D341Med (cell line): ENCODE measurements around the gene RSPH6A.

ENCODE experiments used
- DNase-seq: peaks from one replicate; pipeline ENCODE4 v3.0.0; 2012; ENCODE audit warnings: low spot score

RSPH6A gene

DNA sequence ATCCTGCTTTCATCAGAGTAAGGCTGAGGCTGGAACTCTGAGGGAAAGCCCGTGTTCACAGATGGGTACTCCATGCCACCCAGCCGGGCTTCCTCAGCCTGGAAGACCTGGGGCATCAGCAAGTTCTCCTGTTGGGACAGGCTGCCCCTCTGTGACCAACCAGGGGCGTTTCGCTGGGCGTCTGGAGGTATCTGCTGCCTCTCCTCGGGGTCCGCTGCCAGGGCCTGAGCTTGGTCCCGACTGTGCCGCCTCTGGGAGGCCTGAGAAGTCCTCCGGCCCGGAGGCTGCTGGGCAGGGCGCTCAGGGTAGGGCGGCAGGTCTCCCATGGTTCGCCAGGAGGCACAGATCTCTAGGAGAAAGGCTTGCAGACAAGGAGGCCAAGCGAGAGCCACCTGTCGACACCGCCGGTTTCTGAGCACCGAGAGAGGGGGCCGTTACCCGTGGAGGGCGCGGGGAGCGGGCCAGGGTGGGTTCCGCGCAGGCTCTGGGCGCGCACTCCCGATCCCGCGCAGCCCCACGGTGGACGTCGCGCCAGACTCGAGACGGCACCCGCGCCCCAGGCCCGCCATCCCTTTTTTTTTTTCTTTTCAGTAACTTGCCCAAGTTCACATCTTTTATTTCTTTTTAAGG is at the start of gene RSPH6A:
Gene RSPH6A, minus strand, starts transcription at position 458 of the 630 bp plus-strand sequence. Its CDS starts 132 bp downstream, at position 326.
- no peak for DNase-seq

DNA sequence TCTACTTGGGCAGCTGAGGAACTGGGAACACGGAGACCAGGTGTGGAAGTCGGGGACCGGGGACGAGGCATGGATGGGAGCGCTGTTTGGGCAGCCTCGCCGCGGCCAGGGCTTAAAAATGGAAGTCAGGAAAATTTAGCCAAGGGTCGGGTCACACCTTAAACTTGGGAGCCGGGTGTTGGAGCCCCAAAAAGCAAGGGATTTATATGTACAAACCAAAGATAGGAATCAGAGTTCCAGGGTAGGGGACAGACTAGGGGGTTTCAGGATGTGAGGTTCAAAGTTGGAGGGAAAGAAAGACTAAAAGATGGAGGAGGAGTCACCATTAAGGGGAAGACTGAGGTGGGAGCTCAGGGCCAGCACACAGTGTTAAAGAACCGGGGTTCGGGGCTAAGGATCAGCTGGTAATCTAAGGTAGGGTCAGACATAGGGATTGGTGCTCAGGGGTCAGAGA is 49.5 kb upstream of the RSPH6A start:
- no peak for DNase-seq

DNA sequence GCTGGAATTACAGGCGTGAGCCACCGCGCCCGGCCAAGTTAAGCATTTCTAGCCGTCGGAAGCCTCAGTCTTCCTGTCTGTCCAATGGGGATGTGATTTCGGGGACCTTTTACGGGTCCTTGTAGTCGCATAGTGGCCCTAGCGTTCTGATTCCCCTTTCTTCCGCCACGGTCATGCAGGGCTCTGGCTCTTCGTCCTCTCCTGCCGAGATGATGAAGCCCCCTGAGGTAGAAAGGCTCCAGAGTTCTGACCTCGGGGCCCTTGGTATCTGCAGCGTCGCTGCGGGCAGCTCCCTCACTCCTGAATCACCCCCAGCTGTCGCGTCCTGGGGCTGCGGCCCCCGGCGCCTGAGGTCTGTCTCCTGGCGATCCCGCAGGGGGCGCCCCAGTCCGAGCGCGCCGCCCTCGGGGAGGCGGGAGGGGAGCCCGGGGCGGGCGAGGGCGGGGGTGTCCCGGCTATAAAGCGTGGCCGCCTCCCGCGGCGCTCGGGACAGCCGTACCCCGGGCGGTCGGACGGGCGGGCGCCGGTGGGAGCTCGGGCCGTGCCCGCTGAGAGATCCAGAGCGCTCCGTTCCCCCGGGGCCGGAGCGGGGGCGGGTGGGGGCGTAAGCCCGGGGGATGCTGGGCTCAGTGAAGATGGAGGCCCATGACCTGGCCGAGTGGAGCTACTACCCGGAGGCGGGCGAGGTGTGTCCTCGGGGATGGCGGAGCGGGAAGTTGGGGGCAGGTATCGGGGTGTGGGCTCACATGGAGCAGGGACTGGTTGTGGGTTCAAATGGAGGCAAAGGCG is 48.9 kb upstream of the RSPH6A start, which contains the start of gene FOXA3:
Gene FOXA3, plus strand, starts transcription at position 487 of the 789 bp plus-strand sequence. Its CDS starts 131 bp downstream, at position 618.
- DNase-seq: peak; percentile 89

DNA sequence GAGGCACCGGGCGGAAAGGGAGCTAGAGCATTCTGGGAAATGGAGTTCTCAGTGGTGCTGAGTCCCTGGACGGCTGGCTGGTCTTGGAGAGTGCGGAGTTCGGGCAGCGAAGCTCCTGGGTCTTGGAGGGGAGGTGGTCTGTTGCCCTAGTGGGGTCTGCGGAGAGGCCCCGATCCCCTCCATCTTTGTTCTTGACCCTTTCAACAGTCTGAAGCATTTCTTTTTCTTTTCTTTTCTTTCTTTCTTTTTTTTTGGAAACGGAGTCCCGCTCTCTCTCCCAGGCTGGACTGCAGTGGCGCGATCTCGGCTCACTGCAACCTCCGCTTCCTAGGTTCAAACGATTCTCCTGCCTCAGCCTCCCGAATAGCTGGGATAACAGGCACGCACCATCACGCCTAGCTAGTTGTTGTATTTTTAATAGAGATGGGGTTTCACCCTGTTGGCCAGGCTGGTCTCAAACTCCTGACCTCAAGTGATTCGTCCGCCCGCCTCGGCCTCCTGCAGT is 48.3 kb upstream of the RSPH6A start:
- no peak for DNase-seq

DNA sequence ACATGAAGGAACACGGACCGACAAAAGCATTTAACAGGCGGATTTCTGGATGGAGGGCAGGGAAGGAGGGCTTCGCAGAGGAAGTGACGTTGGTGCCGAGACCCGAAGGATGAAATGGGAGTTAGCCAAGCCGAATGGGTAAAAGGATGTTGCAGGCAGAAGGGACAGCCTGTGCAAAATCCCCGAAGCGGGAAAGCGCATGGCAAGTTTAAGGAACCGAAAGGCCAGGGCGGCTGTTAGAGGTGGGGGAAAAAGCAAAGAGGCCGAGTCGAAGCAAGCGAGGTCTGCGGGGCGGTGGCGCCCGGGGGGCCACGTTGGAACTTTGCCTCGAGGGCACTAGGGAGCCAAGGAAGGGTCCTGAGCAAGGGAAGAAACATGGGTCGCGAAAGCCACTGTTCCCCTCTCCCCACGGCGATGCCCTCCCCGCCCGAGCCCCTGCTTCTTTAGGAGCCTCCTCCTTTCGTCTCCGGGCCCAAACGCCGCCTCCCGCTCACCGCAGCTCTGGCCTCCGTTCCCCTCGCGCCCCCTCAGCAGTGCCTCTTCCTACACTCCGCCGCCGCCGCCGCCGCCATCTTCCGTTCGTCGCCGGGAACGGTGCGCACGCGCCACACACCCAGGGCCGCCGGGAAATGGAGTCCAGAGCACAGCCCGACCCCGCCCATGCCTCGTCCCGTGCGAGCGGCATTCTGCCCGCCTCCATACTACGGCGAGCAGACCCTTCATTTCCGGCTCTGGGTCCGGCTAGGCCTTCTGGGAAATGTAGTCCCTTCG is 47.6 kb upstream of the RSPH6A start, which contains the start of gene SYMPK:
Gene SYMPK, minus strand, starts transcription at position 584 of the 771 bp plus-strand sequence. CDS start 8,652 bp downstream, outside the sequence.
- DNase-seq: peak; percentile 99

DNA sequence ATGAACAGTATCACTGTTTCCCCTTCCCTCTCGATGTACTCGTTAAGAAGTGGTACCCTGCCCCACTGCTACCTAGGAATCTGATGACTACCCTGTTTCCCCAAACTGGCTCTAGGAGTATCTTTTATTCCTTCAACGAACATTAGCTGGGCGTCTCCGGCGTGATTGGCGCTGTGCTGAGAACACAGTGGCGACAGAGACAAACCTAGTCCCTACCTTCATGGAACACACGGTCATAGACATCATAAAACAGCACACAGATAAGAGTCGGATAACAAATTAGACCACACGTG is 47.1 kb upstream of the RSPH6A start:
- DNase-seq: no peak

DNA sequence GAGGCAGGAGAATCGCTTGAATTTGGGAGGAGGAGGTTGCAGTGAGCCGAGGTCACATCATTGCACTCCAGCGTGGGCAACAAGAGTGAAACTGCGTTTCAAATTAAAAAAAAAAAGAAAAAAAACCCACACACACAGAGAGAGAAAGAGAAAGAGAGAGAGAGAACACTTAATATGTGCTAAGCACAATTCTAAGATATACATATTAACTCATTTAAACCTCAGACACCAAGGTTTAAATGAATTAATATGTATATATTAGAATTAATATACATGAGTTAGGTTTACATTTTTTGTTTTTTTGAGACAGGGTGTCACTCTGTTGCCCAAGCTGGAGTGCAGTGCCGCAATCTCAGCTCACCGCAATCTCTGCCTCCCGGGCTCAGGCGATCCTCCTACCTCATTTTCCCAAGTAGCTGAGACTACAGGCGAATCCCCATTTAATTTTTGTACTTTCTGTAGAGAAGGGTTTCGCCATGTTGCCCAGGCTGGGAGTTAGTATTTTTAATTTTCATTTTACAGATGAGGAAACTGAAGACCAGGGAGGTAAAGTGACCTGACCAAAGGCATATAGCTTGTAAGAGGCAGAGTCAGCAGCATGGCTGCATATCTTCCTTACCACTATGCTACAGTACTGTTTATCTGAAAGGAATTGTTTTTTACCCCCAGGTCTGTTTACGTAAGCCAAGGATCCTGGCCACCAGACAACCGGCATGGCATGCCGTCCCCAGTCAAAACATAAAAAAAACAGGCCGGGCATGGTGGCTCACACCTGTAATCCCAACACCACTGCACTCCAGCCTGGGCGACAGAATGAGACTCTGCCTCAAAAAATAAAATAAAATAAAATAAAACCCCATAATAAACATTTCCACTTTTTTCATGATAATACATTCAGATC is 45.5 kb upstream of the RSPH6A start:
- DNase-seq: no peak

DNA sequence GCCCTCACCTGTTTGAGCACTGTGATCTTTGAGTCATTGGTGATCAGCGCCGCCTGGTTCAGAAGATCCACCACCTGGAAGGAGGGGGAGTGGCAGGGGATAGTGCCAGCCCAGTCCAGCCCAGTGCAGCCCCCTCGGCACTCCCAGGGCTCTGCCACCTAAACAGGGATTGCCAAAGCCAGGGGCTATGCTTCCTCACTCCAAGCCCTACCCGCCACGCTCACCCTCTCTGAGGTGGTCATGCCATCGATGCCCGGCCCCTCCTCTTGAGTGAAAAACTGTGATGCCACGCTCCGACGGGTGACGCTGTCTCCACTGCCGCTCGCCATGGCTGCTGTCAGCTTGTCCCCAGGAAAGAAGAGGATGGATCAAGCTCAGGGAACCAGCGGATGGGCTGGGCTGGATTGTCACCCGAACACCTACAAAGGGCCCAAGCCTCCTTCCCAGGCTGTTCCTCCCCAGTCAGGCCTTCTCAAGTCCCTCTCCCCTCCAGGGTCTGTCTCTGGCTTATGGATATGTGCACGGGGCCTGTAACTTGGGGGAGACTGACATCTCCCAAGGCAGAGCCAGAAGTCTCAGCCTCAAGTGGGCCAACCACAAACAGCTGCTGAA is 39.2 kb upstream of the RSPH6A start:
- no peak for DNase-seq

DNA sequence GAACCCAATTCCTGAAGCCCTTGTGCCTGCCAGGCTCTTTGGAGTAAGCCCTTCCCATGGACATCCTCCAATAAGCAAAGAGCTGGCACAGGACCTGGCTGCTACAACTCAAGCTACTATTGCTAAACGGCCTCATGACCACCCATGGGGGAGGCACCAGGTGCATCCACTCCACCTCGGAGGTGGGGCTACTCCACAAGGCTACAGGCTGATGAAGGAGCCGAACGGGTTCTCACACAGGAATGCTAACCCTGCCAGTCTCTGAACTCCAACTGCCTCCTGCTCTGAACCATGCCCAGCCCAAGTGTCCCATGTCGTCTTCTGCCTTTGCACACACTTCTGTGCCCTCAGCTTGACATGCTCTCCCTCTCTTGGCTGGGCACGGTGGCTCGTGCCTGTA is 37.9 kb upstream of the RSPH6A start:
- no peak for DNase-seq

DNA sequence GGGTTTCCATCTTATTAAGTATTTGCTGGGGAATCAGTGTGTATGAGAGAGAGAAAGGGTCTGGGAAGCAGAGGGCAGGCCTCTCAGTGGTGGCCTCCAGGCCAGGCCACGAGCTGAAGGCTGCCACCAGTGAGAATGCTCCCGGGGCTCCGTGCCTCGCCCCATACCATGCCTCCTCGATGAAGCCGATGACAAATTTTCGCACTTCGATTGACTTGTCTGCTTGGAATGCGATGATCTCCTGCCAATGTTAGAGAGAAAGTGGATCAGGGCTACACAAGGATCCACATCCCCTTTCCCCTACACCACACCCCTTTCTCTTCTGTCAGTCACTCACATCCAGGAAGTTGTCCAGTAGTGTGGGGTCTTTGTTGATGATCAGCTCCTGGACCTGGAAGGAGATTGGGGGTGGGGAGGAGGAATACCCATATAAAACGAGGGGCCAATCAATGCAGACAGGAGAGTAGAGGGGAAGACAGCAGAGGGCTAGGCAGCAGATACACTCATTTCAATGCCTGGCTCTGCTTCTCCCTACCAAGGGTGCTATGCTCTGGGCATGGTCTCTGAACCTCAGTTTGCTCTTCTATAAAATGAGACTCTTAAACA is 37.1 kb upstream of the RSPH6A start:
- DNase-seq: no peak

DNA sequence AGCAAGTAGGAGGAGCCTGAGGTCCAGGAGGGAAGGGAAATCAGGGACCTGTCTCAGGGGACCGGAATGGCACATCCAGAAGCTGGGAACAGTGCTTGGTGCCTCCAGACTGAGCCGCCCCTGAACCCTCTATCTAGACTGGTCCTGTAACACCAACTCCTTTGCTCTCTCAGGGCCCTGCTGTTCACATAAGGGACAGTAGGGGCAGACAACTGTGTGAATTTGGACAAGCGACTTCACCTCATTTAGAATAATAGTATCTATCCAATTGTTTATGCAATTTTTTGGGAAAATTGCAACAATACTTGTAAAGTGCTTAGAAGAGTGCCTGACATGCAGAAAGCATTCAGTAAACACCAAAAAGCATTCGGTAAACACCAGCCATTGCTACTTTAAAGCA is 33.8 kb upstream of the RSPH6A start:
- DNase-seq: peak; percentile 33

DNA sequence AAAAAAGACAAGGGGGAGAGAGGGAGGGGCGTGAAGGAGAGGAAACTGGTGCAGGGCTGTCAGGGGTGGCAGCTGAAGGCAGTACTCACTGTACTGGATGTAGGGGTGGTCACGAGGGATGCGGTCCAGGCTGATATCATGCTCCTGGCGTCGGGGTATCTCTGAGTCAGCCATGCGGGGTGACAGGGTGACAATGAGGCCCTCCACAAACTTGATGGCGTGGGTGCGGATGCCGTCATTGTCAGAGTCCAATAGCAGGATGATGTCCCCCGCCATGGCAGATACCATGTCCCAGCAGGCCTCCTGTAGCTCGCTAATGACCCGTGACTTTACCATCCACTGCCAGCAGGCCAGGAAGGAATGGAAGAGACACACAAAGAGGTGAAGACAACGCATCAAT is 32.6 kb upstream of the RSPH6A start:
- DNase-seq: no peak

DNA sequence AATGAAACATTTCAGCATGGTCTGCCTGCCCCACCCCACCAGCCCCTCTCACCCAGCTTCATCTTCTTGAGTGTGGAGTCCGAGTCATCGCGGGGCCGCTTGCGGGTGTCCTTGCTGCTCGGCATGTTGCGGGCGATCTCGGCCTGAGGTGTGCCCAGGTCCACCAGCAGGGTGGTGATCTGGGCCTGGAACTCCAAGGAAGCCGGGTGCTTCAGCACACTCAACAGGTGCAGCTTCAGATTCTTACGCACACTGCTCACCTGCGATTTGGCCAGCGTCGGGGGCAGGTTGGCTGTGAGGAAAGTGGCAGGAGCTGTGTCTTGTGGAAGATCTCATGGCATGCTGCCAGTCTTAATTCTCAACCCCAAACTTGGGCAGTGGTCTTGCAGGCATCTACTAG is 27.1 kb upstream of the RSPH6A start:
- DNase-seq: peak; percentile 34

DNA sequence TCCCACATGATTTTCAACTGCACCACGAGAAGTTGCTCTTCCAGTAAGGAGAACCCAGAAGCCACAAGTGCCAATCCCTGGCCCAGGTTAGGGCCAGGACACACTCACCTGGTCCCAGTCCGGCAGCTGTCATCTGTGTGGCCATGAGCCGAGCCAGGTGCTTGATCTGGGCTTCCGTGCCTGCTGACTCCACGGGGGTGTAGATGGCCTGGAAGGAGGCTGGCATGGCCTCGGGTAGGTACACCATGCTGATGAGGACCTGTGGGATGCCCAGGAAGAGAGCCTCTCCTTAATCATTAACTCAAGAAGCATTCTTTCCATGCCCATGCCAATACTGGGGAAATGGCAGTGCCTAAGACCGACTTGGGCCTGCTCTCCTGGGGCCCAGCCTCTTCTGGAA is 19.9 kb upstream of the RSPH6A start:
- DNase-seq: no peak

DNA sequence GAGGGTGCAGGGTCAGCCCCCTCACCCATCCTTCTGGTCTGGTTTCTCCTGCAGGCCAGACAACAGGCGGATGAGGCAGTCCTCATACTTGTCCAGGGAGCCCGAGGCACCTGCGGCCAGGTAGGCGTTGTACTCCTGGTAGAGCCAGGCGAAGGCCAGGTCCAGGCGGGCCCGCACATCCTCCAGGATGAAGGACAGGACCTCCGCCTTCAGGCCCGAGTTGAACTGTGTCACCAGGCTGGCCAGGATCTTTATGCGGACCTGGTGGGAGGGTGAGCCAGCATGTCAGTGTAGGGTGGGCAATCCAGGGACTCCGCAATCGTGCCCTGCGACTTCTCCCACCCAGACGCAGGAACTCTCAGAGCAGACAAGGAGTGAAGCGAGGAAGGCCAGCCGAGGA is 13.8 kb upstream of the RSPH6A start:
- no peak for DNase-seq

DNA sequence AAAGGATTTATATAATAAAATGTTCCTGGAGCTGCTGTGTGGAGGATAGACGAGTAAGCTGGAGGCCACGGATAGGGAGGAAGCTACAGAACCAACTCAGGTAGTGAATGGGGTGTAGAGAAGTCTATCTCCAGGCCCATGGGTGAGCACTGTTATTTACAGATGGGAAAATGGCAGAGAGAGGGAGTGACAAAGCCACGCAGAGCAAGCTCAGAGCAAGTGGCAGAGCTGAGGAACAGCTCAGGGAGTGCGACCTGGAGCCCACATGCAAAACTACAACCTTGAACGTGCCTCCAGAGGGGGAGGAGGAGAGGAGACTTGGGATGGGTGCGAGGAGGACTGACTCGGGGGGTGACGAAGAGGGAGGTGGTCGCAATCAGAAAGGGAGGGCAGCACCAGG is 13.4 kb upstream of the RSPH6A start:
- DNase-seq: no peak

DNA sequence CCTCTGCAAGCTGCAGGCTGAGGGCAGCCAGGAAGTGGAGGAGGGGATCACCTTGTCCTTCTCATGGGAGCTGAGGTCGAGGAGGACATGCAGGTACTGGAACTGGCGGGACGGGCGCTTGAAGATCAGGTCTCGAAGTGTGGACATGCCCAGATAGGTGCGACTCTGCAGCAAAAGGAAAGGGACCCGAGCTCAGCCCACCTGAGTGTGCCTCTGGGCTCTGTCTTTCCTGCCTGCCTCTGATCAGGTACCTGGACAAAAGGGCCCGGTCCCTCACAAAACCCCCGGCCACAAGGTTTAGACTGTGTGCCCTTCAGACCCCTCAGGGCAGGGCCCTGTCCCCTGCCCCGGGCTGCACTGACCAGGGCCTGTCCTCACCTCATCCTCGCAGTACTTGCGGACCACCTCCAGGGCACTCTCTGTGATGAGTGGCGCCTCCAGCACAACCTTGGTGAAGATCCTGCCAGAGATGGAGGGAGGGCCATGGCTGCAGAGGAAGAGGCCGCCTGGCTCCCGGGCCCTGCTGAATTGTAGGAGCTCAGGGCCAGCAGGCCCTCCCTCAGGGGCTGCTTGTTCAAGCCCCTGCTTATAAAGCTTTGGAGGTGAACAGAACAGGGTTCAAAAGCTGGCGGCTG is 12.5 kb upstream of the RSPH6A start:
- DNase-seq: no peak

DNA sequence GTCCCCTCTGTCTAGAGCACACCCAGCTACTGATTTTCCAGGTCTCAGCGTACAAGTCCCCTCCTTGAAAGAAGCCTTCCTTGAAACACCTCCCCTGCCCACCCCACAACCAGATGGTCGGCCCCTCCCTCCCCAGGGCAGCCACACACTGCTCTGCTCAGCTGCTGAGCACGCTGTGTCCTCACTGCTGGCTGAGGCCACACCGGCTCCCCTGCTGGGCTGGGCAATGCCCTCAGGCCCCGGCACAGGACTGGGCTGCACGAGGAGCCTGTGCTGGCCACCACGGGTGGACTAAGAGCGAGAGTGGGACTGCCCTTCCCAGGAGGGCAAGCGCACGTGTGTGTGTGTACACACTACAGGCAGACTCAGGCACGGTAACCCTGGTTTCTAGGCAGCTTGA is 11.8 kb upstream of the RSPH6A start:
- DNase-seq: no peak

DNA sequence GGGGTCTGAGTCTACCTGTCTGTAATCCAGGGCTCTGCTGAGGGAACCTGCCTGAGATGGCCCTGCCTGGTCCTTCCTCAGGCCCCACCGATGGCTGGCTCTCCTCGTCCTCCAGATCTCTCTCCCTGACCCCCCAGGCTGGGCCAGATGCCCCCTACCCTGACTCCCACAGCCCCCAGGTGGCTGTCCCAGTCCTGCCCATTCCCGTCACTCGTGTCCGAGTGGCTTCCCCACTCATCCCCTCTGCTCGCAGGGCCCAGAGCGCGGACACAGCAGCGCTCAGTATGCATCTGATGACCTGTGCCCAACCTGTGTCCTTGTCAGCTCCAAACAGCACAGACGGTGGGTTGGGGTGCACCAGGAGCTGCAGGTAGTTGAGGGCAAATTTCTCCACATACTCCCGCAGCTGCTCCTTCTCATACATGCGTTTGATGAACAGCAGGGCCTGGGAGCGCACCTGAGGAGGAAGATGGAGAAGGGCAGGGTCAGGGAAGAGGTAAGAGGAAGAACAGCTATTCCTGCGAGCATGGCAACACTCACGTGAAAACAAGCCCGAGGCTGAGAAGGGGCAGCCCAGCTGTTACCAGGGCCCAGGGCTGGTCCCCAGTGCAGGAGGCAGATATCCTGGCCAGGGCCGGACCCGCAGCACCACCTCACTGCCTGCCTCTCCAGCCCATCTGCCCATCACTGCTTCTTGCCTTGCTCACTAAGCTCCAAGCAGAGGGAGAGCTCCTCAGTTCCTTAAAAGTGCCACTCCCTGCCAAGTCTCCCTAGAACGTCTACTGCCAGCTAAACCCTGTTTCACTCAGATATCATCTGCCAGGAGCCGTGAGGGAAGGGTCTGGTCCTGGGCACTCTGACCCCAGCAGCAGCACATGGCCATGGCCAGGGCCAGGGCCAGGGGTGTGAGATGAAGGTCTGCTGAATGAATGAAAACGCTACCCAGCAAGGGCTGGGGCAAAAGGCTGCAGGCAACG is 11.1 kb upstream of the RSPH6A start:
- no peak for DNase-seq
